Activated CD4-positive, alpha-beta T cell treated with anti-CD3 and anti-CD28 coated beads, Interleukin-2, amount 10 ng/mL, durations not matched to agents 7 days and 5 days (primary cell): ENCODE measurements around the gene RBBP8. TPM values are rescaled to one million over a fixed set of nuclear protein-coding genes. Genes with fewer than 3 reads are reported as not detected.
A peak's percentile ranks its signal among the peaks of the same experiment; 100 is the strongest.

Source experiments
- CTCF ChIA-PET: fragments of 350-600 bp; sonication (Branson Sonifier 250); formaldehyde crosslinking; loops from one replicate; lab custom pipeline; 2021; ENCODE audit warnings: antibody characterized with exemption; lab: Charles Lee
- POLR2A ChIA-PET: fragments of 350-600 bp; sonication (Branson Sonifier 250); formaldehyde crosslinking; loops from one replicate; lab custom pipeline; 2021; ENCODE audit warnings: antibody characterized with exemption; lab: Charles Lee
- DNase-seq: peaks from one replicate; pipeline ENCODE4 v3.0.0-alpha.2; 2020
- H3K27ac Mint-ChIP-seq: one replicate; pipeline ENCODE4 v1.8.0; 2021; ENCODE audit warnings: mild to moderate bottlenecking, moderate library complexity, mixed read lengths
- H3K27me3 Mint-ChIP-seq: one replicate; pipeline ENCODE4 v1.8.0; 2021; ENCODE audit warnings: mixed read lengths
- H3K36me3 Mint-ChIP-seq: one replicate; pipeline ENCODE4 v1.8.0; 2021; ENCODE audit warnings: low read depth, mixed read lengths
- H3K4me1 Mint-ChIP-seq: one replicate; pipeline ENCODE4 v1.8.0; 2021; ENCODE audit warnings: mixed read lengths
- H3K4me3 Mint-ChIP-seq: one replicate; pipeline ENCODE4 v1.8.0; 2021; ENCODE audit warnings: mild to moderate bottlenecking, moderate library complexity, mixed read lengths
- H3K9me3 Mint-ChIP-seq: one replicate; pipeline ENCODE4 v1.8.0; 2021; ENCODE audit warnings: mixed read lengths
- total RNA-seq, 2 experiments: library from RNA; stranded (reverse); gene quantifications; one replicate each; pipeline ENCODE4 v1.2.3, GENCODE V29; 2021

Gene RBBP8
- total RNA-seq, 2 experiments from 2014 or later, result 63.3 to 66.2 TPM

DNA sequence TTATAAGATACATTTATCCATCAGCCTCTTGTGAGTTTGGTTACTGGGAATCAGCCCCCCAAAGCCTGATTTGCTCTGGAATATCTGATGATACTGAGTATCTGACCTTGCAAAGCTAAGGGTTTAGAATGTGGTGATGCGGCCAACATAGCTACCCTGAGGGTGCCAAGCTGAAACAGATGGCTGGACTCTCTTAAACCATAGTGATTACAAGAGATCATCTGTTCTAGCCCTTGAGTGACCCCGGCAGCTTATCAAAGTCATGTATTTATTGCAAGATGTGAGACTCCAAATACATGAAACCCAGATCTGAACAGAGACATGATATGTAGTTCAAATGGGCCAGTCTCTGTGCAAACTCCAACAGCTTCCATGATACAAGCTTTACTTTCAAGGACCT is 124.0 kb downstream of the RBBP8 start:
- CTCF ChIA-PET, result interaction anchor here (1.3 to 1.7 kb wide), 2 partner anchors 14 to 16 kb away, joined by 3 to 5 read pairs; no protein-coding TSS in a partner anchor
- Mint-ChIP-seq H3K4me1 (peaks cover 2% of the 10 kb centered on the region), H3K27ac (no peak overlapping the region), H3K9me3 (no peaks in the 10 kb centered on the region), H3K27me3 (peaks cover 16% of the 10 kb centered on the region), H3K4me3 (no peak overlapping the region), H3K36me3 (no peaks in the 10 kb centered on the region)
- DNase-seq, result no peak
- POLR2A ChIA-PET, result no interaction called here

DNA sequence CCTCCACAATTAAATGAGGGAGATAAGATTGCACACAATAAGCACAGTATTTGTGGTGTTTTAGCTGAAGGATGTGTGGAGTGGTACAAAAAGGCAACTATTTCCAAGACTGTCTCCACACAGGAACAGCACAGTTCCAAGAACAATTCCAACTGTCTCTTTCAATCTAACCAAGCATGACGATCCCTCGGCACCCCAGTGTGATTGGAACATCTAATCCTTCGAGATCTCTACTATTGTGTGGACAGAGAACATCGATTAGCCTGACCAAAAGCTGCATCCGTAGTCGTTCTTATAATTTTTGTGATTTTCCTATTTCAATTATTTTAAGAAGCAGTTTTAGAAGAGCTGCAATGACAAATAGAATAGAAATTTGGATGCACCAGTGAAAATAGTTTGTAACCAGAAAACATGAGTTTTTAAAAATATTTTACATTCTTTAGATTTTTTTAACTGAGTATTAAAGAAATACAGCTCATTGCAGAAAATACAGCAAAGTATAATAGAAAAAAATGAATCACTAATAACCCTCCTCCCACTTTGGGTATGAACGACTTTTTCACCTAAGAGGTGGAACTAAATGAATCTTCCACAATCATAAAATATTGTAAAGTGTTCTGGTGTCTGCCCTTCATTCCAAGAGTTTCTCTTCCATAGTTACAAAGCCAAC is 125.8 kb downstream of the RBBP8 start:
- H3K36me3 Mint-ChIP-seq, result peaks cover 5% of the 10 kb centered on the region
- peaks cover 8% of the 10 kb centered on the region for H3K9me3 Mint-ChIP-seq
- ChIA-PET POLR2A (no interaction called here), CTCF (no interaction called here)
- H3K4me3 Mint-ChIP-seq, result no peak overlapping the region
- no peak for DNase-seq
- no peaks in the 10 kb centered on the region for H3K4me1 Mint-ChIP-seq
- H3K27ac Mint-ChIP-seq, result no peak overlapping the region
- H3K27me3 Mint-ChIP-seq, result peaks cover 20% of the 10 kb centered on the region

DNA sequence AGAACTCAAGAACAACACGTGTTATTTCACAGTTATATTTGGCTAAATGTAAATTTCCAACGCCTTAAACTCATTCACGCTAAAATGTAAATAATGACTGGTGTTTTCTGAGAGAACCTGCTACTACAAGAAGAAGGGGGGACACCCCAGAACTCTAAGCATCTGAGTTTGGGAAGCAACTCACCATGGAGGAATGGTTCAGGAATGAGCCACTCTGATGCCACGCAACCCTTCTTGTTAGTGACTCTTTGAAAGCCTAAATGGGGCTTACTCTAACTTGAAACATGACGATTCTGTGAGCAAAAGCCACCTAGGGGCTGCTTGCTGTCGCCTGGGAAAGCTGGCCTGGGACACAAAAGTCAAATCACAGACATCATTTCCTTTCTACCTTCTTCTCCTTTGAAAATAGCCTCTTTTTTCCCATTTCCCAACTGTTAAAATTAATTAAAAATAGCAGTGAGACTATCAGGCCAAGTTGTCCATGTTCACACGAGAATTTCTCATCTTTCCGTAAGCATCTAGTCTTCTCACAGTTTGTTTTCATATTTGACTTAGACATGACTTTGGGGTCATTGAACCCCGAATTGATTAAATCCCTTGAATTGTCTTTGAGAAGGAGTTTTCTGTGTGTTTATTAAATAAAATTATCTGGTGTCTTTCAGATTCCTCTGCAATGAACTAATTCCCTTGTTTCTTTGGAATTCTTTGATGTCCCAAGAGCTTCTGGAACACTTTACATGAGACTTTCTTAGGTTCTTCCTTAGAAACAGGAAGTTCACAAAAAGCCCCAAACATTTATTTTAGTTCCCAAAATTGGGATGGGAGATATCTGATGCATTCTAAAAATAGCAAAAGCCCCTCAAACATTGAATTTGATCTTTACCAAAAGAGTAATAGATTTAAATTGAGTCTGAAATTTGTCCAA is 126.7 kb downstream of the RBBP8 start:
- ChIA-PET POLR2A (no interaction called here), CTCF (interaction anchor here (0.6 kb wide), 1 partner anchor 25 kb away, joined by 5 read pairs; no protein-coding TSS in a partner anchor)
- H3K4me1 Mint-ChIP-seq, result no peaks in the 10 kb centered on the region
- DNase-seq, result no peak
- H3K9me3 Mint-ChIP-seq, result peaks cover 8% of the 10 kb centered on the region
- no peak overlapping the region for H3K27ac Mint-ChIP-seq
- H3K27me3 Mint-ChIP-seq, result peaks cover 17% of the 10 kb centered on the region
- no peak overlapping the region for H3K4me3 Mint-ChIP-seq
- peaks cover 5% of the 10 kb centered on the region for H3K36me3 Mint-ChIP-seq

DNA sequence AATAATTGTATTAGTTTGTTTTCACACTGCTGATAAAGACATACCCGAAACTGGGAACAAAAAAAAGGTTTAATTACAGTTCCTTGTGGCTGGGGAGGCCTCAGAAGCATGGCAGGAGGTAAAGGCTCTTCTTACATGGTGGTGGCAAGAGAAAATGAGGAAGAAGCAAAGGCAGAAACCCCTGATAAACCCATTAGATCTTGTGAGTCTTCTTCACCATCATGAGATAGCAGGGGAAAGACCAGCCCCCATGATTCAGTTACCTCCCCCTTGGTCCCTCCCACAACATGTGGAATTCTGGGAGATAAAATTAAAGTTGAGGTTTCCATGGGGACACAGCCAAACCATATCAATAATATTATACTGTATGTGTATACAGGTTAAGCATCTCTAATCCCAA is 128.9 kb downstream of the RBBP8 start:
- H3K4me3 Mint-ChIP-seq, result no peak overlapping the region
- peaks cover 2% of the 10 kb centered on the region for H3K4me1 Mint-ChIP-seq
- peaks cover 8% of the 10 kb centered on the region for H3K36me3 Mint-ChIP-seq
- DNase-seq, result no peak
- peaks cover 11% of the 10 kb centered on the region for H3K9me3 Mint-ChIP-seq
- peaks cover 9% of the 10 kb centered on the region for H3K27me3 Mint-ChIP-seq
- no peak overlapping the region for H3K27ac Mint-ChIP-seq
- ChIA-PET CTCF (no interaction called here), POLR2A (no interaction called here)

DNA sequence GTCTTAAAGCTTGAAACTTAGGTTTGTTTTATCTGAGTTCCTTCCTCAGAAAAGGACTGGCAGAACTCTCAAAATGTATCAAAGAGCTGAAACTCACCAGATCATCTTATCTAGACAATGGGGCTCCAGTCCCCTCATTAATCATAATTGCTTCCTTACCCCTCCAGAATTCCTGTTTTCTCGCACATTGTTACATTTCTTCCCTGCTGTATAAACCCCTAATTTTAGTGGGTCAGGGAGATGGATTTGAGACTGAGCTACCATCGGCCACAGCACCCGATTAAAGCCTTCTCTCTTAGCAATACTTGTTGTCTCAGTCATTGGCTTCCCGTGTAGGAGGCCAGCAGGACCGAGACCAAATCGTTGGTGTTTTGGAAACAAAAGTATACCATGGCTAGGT is 130.4 kb downstream of the RBBP8 start:
- CTCF ChIA-PET, result interaction anchor here (0.5 to 1.4 kb wide), 2 partner anchors 12 to 210 kb away, joined by 3 to 4 read pairs; no protein-coding TSS in a partner anchor
- POLR2A ChIA-PET, result interaction anchor here (1.1 kb wide), 1 partner anchor 8 kb away, joined by 4 read pairs; no protein-coding TSS in a partner anchor
- H3K27me3 Mint-ChIP-seq, result peaks cover 9% of the 10 kb centered on the region
- H3K4me3 Mint-ChIP-seq, result no peak overlapping the region
- H3K36me3 Mint-ChIP-seq, result peaks cover 17% of the 10 kb centered on the region
- peaks cover 13% of the 10 kb centered on the region for H3K4me1 Mint-ChIP-seq
- DNase-seq, result no peak
- no peak overlapping the region for H3K27ac Mint-ChIP-seq
- H3K9me3 Mint-ChIP-seq, result peaks cover 18% of the 10 kb centered on the region

DNA sequence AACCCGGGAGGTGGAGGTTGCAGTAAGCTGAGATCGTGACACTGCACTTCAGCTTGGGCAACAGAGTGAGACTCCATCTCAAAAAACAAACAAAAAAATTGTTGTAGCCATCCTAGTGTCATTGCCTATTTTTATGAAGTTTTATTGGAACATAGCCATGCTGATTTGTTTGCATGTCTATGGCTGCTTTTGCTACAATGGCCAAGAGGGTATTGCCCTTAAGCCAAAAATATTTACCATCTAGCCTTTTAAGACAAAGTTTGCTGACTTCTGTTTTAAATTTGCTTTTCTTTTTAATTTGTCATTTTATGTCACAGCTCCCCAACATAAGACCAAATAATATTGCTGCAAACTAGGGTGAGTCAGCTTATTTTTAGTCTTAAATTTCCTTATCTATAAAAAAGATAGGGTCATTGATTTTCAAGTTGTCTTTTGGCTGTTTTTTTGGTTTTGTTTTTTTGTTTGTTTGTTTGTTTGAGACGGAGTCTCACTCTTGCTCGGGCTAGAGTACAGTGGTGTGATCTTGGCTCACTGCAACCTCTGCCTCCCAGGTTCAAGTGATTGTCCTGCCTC is 132.2 kb downstream of the RBBP8 start:
- Mint-ChIP-seq H3K27ac (no peak overlapping the region), H3K27me3 (peaks cover 4% of the 10 kb centered on the region), H3K4me3 (no peak overlapping the region), H3K9me3 (peaks cover 18% of the 10 kb centered on the region), H3K36me3 (peaks cover 23% of the 10 kb centered on the region), H3K4me1 (peaks cover 31% of the 10 kb centered on the region)
- ChIA-PET CTCF (interaction anchor here (0.5 to 1.4 kb wide), 2 partner anchors 9 to 198 kb away, joined by 3 to 4 read pairs; no protein-coding TSS in a partner anchor), POLR2A (no interaction called here)
- DNase-seq, result no peak

DNA sequence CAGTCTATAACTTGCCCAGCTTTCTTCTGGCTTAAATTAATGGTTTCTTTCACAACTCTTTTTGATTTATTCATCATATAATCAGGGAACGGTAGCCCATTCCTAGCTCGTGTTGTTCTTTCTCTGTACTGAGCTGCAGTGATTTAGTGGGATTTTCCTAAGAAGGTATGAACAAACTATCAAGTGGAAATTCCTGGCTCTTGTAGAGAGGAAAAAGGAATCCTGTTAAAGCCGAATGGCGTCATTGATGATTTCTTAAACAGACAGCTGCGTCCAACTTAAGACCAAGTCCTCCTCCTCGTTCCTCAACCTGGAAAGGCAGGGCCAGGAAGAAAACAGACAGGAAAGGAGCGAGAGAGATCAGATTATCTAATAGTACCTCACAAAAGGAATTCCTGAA is 132.9 kb downstream of the RBBP8 start:
- ChIA-PET CTCF (interaction anchor here (1.4 kb wide), 1 partner anchor 10 kb away, joined by 4 read pairs; no protein-coding TSS in a partner anchor), POLR2A (no interaction called here)
- H3K27ac Mint-ChIP-seq, result no peak overlapping the region
- H3K36me3 Mint-ChIP-seq, result peaks cover 23% of the 10 kb centered on the region
- peaks cover 4% of the 10 kb centered on the region for H3K27me3 Mint-ChIP-seq
- peaks cover 18% of the 10 kb centered on the region for H3K9me3 Mint-ChIP-seq
- H3K4me3 Mint-ChIP-seq, result no peak overlapping the region
- DNase-seq, result no peak
- peaks cover 39% of the 10 kb centered on the region for H3K4me1 Mint-ChIP-seq

DNA sequence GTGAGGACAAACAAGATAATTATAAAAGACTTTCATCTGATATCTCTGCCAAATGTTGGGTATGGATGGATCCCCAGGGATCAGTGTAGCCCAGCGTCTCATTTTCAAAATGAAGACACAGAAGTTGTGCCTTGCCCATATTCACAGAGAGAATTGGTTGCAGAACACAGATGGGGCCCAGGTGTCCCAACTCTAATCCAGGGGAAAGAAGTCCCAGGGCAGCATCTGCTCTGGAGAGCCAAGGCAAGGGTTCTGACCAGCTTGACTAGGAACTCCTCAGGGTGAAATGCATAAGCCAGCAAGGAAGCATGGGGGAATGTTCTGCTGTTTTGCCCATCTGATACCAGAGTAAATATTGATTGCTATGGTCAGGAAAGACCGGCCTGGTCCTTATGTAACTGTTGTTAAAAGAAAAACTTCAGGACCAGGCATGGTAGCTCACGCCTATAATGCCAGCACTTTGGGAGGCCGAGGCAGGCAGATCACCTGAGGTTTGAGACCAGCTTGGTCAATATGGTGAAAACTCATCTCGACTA is 133.4 kb downstream of the RBBP8 start:
- H3K4me3 Mint-ChIP-seq, result no peak overlapping the region
- peaks cover 4% of the 10 kb centered on the region for H3K27me3 Mint-ChIP-seq
- peaks cover 18% of the 10 kb centered on the region for H3K9me3 Mint-ChIP-seq
- ChIA-PET CTCF (interaction anchor here (1.1 kb wide), 2 partner anchors 12 to 162 kb away, joined by 3 read pairs; no protein-coding TSS in a partner anchor), POLR2A (no interaction called here)
- H3K36me3 Mint-ChIP-seq, result peaks cover 23% of the 10 kb centered on the region
- H3K4me1 Mint-ChIP-seq, result peaks cover 44% of the 10 kb centered on the region
- H3K27ac Mint-ChIP-seq, result no peak overlapping the region
- DNase-seq, result no peak

DNA sequence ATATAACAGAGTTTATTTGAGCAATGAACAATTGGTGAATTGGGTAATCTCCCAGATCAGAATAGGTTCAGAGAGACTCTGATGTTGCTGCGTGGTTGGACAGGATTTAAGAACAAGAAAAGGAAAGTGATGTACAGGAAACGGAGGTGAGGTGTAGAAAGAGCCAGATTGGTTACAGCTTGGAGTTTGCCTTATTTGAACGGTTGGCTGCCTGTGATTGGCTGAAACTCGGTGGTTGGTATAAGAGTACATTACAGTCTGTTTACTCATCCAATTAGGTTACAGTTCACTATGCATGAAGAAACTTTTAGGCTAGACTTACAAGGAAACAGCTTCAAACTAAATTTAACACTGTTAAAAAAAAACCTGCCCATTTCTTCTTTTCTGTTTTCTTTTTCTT is 134.1 kb downstream of the RBBP8 start:
- Mint-ChIP-seq H3K27me3 (peaks cover 4% of the 10 kb centered on the region), H3K9me3 (peaks cover 18% of the 10 kb centered on the region), H3K27ac (no peak overlapping the region), H3K36me3 (peaks cover 23% of the 10 kb centered on the region), H3K4me3 (no peak overlapping the region), H3K4me1 (peaks cover 50% of the 10 kb centered on the region)
- ChIA-PET POLR2A (no interaction called here), CTCF (interaction anchor here (0.6 to 1.1 kb wide), 4 partner anchors 13 to 959 kb away, joined by 3 read pairs; no protein-coding TSS in a partner anchor)
- DNase-seq, result no peak

DNA sequence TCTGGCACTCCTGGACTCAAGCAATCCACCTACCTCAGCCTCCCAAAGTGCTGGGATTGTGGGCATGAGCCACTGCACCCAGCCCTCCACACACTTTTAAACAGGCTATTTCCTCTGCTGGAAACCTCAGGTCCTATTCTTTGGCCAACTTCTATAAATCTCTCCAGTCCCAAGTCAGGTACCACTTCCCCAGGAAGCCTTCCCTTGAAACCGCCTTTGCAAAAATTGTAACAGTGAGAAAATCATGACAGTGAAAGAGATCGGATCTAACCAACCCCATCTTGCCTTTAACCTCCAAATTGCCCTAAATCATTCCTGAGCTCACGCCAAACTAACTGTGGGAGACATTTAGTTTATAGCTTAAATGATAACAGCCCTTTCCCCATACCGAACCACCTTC is 134.9 kb downstream of the RBBP8 start:
- ChIA-PET CTCF (interaction anchor here (0.5 to 0.6 kb wide), 2 partner anchors 60 to 960 kb away, joined by 3 to 4 read pairs; no protein-coding TSS in a partner anchor), POLR2A (no interaction called here)
- Mint-ChIP-seq H3K4me3 (no peak overlapping the region), H3K27me3 (peaks cover 4% of the 10 kb centered on the region), H3K4me1 (peaks cover 58% of the 10 kb centered on the region), H3K36me3 (peaks cover 23% of the 10 kb centered on the region), H3K27ac (no peak overlapping the region), H3K9me3 (peaks cover 16% of the 10 kb centered on the region)
- DNase-seq, result no peak

DNA sequence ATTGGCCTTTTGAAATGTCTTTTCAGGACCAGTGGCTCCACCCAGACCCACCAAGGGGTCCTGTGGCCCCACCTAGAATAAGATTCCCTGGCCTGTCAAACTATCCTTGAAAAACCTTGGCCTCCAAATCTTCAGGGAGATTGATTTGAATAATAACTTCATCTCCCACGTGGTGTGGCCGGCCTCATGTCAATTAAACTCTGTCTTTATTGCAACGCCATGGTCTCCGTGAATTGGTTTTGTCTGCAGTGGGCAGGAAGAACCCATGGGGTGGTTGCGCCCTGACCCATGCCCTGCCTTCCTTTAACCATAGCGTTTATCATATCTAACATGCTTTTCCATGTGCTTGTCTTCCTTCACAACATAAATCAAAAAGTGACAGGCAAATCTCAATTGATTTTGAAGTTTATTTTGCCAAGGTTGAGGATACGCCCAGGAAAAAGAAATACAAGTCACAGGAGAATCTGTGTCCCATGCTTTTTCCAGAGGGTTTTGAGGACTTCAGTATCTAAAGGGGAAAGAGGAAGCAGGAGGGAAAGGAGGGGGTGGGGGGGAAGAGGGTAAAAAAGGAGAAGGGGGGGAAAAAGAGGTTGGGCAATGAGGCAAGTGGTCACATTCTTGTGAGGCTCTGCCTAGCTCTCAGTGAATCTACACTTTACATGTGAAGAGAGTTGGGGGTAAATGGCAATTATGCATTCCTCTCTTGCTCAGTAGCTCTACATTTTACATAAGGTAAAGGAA is 135.6 kb downstream of the RBBP8 start:
- peak overlapping the region; percentile 55 for H3K27ac Mint-ChIP-seq
- H3K27me3 Mint-ChIP-seq, result no peaks in the 10 kb centered on the region
- ChIA-PET POLR2A (no interaction called here), CTCF (interaction anchor here (1.0 kb wide), 1 partner anchor 14 kb away, joined by 3 read pairs; no protein-coding TSS in a partner anchor)
- H3K4me1 Mint-ChIP-seq, result peaks cover 62% of the 10 kb centered on the region
- peaks cover 10% of the 10 kb centered on the region for H3K9me3 Mint-ChIP-seq
- H3K36me3 Mint-ChIP-seq, result peaks cover 18% of the 10 kb centered on the region
- no peak overlapping the region for H3K4me3 Mint-ChIP-seq
- DNase-seq, result no peak
